Measurements from ENCODE around the gene DBI.

The DBI gene

GRCh38 chr2:119327431-119327830 lies 39.3 kb upstream of the DBI start:
- H3K4me3 ChIP-seq (ENCODE audit: low read depth, low read length): no peak overlapping the region
- no peak for TF ChIP-seq CTCF (IDR thresholded peaks at IDR 0.05; ENCODE audit: insufficient read depth, low read length, missing control alignments)
- DNase-seq (ENCODE audit: low read depth, low spot score): no peak
- ChIA-PET POLR2A (no interaction called here), CTCF (no interaction called here)

GRCh38 chr2:119332953-119333352 lies 33.8 kb upstream of the DBI start:
- ChIA-PET CTCF (no interaction called here), POLR2A (no interaction called here)
- TF ChIP-seq CTCF (IDR thresholded peaks at IDR 0.05; ENCODE audit: insufficient read depth, low read length, missing control alignments): no peak
- H3K4me3 ChIP-seq (ENCODE audit: low read depth, low read length): no peak overlapping the region
- DNase-seq (ENCODE audit: low read depth, low spot score): no peak

- no peak for DNase-seq (ENCODE audit: low read depth, low spot score)
- TF ChIP-seq CTCF (IDR thresholded peaks at IDR 0.05; ENCODE audit: insufficient read depth, low read length, missing control alignments): no peak
- H3K4me3 ChIP-seq (ENCODE audit: low read depth, low read length): no peak overlapping the region
- ChIA-PET CTCF (no interaction called here), POLR2A (no interaction called here)
Measured at GRCh38 chr2:119333360-119333759, 33.4 kb upstream of the DBI start.

GRCh38 chr2:119333833-119334232 lies 32.9 kb upstream of the DBI start:
- POLR2A ChIA-PET: no interaction called here
- TF ChIP-seq CTCF (IDR thresholded peaks at IDR 0.05; ENCODE audit: insufficient read depth, low read length, missing control alignments): no peak
- DNase-seq (ENCODE audit: low read depth, low spot score): no peak
- no peak overlapping the region for H3K4me3 ChIP-seq (ENCODE audit: low read depth, low read length)
- CTCF ChIA-PET: no interaction called here

GRCh38 chr2:119337749-119338148 lies 29.0 kb upstream of the DBI start:
- H3K4me3 ChIP-seq (ENCODE audit: low read depth, low read length): no peak overlapping the region
- ChIA-PET POLR2A (no interaction called here), CTCF (no interaction called here)
- no peak for DNase-seq (ENCODE audit: low read depth, low spot score)
- no peak for TF ChIP-seq CTCF (IDR thresholded peaks at IDR 0.05; ENCODE audit: insufficient read depth, low read length, missing control alignments)

- ChIA-PET CTCF (no interaction called here), POLR2A (no interaction called here)
- no peak for TF ChIP-seq CTCF (IDR thresholded peaks at IDR 0.05; ENCODE audit: insufficient read depth, low read length, missing control alignments)
- H3K4me3 ChIP-seq (ENCODE audit: low read depth, low read length): no peak overlapping the region
- DNase-seq (ENCODE audit: low read depth, low spot score): no peak
Measured at GRCh38 chr2:119338272-119338671, 28.5 kb upstream of the DBI start.
